Adrenal gland (tissue), 12 donors: Measurements from ENCODE around the gene WNT5B. TPM values are rescaled to one million over a fixed set of nuclear protein-coding genes. Genes with fewer than 3 reads are reported as not detected.

Source experiments
- DNase-seq, 7 donors: peaks; one replicate each; pipeline ENCODE4 v3.0.0-alpha.2; 2019 to 2020
- H3K27ac ChIP-seq, 5 donors: fragments of 200-600 bp; sonication (generic) in 4 of 5; 1 replicate in 3 of 5; 2 replicates in 2 of 5; pipeline versions ENCODE4 v1.5.1 to v1.8.0; 2016 to 2020; ENCODE audit warnings: mild to moderate bottlenecking in 1 of 5
- H3K27me3 ChIP-seq: fragments of 200-600 bp; 2 replicates; pipeline ENCODE4 v1.8.0; 2021
- H3K36me3 ChIP-seq, 2 donors: fragments of 200-600 bp; replicated peaks in 1 of 2; 1 replicate in 1 of 2; 2 replicates in 1 of 2; pipeline versions ENCODE4 v1.5.1 to v1.8.0; 2018 to 2022
- H3K4me1 ChIP-seq, 2 donors: fragments of 200-600 bp; replicated peaks in 1 of 2; 1 replicate in 1 of 2; 2 replicates in 1 of 2; pipeline versions ENCODE4 v1.5.1 to v1.8.0; 2018 to 2021
- H3K4me3 ChIP-seq, 4 donors: fragments of 200-600 bp; sonication (generic) in 3 of 4; one replicate each; pipeline ENCODE4 v1.5.1; 2016 to 2018
- H3K9me3 ChIP-seq, 3 donors: fragments of 200-600 bp; sonication (generic) in 1 of 3; replicated peaks in 1 of 3; 1 replicate in 2 of 3; 2 replicates in 1 of 3; pipeline versions ENCODE4 v1.5.1 to v1.8.0; 2016 to 2021
- CTCF ChIP-seq, 6 experiments: fragments of 450-650 bp in 4 of 6; fragments of 200-600 bp in 2 of 6; sonication (generic) in 1 of 6; IDR thresholded peaks; 1 replicate in 5 of 6; 2 replicates in 1 of 6; pipeline versions ENCODE4 v1.5.1 to v1.8.0; 2016 to 2021; ENCODE audit warnings: antibody characterized with exemption in 6 of 6, mild to moderate bottlenecking in 2 of 6, moderate library complexity in 1 of 6
- POLR2A ChIP-seq, 2 donors: fragments of 450-650 bp; IDR thresholded peaks; one replicate each; pipeline ENCODE4 v1.6.1; 2017; ENCODE audit warnings: antibody characterized with exemption in 2 of 2, mild to moderate bottlenecking in 2 of 2, moderate library complexity in 1 of 2
- WGBS, 4 donors: extraction: QIAGEN DNeasy Blood & Tissue Kit in 2 of 4; methylation state at CpG; one replicate each; pipeline versions ENCODE4 v1.1.5 to v1.1.7; 2013 to 2017; 5-methylcytosine and 5-hydroxymethylcytosine counted together
- intact Hi-C, 2 donors: fragments of 100-400 bp; cut with DNase I; formaldehyde crosslinking; loops; one replicate each; pipeline versions ENCODE4 v1.14.1 to v1.15.0; 2022 to 2023
- polyA plus RNA-seq, 3 donors: library from polyadenylated mRNA; stranded (reverse); fragments of 200-250 nt in 2 of 3; fragments of 350-450 nt in 1 of 3; fragmentation: Illumina TruSeq in 1 of 3; extraction: RNeasy Lipid Tissue Mini Kit (QIAGEN cat#74804) in 1 of 3; gene quantifications; one replicate each; pipeline ENCODE4 v1.2.3, GENCODE V29; 2013 to 2014
- total RNA-seq, 9 donors: library from RNA; depleted of rRNA in 4 of 9; stranded (reverse); fragments of >200 nt in 4 of 9; fragments of 120-200 nt in 1 of 9; fragmentation: NEBNext Ultra II Directional in 1 of 9; extraction: Animal tissue kit (Norgen Biotek cat#: 25700) in 1 of 9; gene quantifications; one replicate each; pipeline versions ENCODE4 v1.1.0 to v1.2.4, GENCODE V29; 2013 to 2023
- donor health status: healthy with polysubstance abuse.
- donor health status: Bipolar disorder and iron deficiency.
- donor health status: DM: yes; HTN: yes; CAD: no.
- donor health status: DM: no; HTN: no; CAD: no.
- donor health status: DM: no; HTN: no; CAD: no.
- donor health status: DM: yes; HTN: yes; CAD: no.

Gene WNT5B
- total and polyA plus RNA-seq, 12 donors = 0.44 to 11.1 (median 1.6) TPM

- H3K4me3 ChIP-seq = no peak overlapping the region
- H3K9me3 ChIP-seq = no peaks in the 10 kb centered on the region
- peaks cover 26 to 48% of the 10 kb centered on the region in 2 donors for H3K4me1 ChIP-seq
- H3K27ac ChIP-seq = peak overlapping the region in 1 of 5 donors; percentile 23
- no peak for DNase-seq
- intact Hi-C loops = loop anchor here (10.0 kb wide), 2 partner anchors 473 to 1023 kb away; no protein-coding TSS in a partner anchor
- H3K27me3 ChIP-seq = no peaks in the 10 kb centered on the region
- TF ChIP-seq POLR2A (IDR thresholded peaks at IDR 0.05) (no peak), CTCF (IDR thresholded peaks at IDR 0.05) (no peak)
- no peaks in the 10 kb centered on the region for H3K36me3 ChIP-seq
- 41 to 48% (median 46%) methylated on average over 5 of the region's 5 CpGs for WGBS, 4 donors
Measured at GRCh38 chr12:1587927-1588574, 41.0 kb upstream of the WNT5B start.

- intact Hi-C loops = loop anchor here (10.0 kb wide), 2 partner anchors 474 to 1024 kb away; no protein-coding TSS in a partner anchor
- peaks cover 31 to 51% of the 10 kb centered on the region in 2 donors for H3K4me1 ChIP-seq
- no peak overlapping the region for H3K4me3 ChIP-seq
- H3K36me3 ChIP-seq = no peaks in the 10 kb centered on the region
- peak overlapping the region in 1 of 5 donors; percentile 23 for H3K27ac ChIP-seq
- H3K9me3 ChIP-seq = no peaks in the 10 kb centered on the region
- WGBS, 4 donors = 80 to 86% (median 81%) methylated on average over 3 of the region's 3 CpGs
- TF ChIP-seq CTCF (IDR thresholded peaks at IDR 0.05) (no peak), POLR2A (IDR thresholded peaks at IDR 0.05) (no peak)
- DNase-seq = no peak
- no peaks in the 10 kb centered on the region for H3K27me3 ChIP-seq
Measured at GRCh38 chr12:1588575-1588947, 40.5 kb upstream of the WNT5B start.

- peak in 3 of 7 donors; percentile 23 to 45 (median 24) for DNase-seq
- no peak for TF ChIP-seq POLR2A (IDR thresholded peaks at IDR 0.05)
- no peak for TF ChIP-seq CTCF (IDR thresholded peaks at IDR 0.05)
- 24 to 39% (median 27%) methylated on average over 12 of the region's 12 CpGs for WGBS, 4 donors
- Histone ChIP-seq H3K9me3 (no peaks in the 10 kb centered on the region), H3K27ac (peak overlapping the region in 2 of 5 donors; percentile 58 to 74), H3K4me3 (peak overlapping the region in 1 of 4 donors; percentile 41), H3K27me3 (no peaks in the 10 kb centered on the region), H3K36me3 (no peaks in the 10 kb centered on the region), H3K4me1 (peaks cover 35 to 57% of the 10 kb centered on the region in 2 donors)
- intact Hi-C loops = no loop called here
Measured at GRCh38 chr12:1590221-1590979, 38.6 kb upstream of the WNT5B start.

GRCh38 chr12:1591034-1591433 is 38.0 kb upstream of the WNT5B start:
- Histone ChIP-seq H3K27me3 (no peaks in the 10 kb centered on the region), H3K4me1 (peaks cover 36 to 62% of the 10 kb centered on the region in 2 donors), H3K4me3 (peak overlapping the region in 1 of 4 donors; percentile 41), H3K27ac (peak overlapping the region in 2 of 5 donors; percentile 58 to 74), H3K9me3 (no peaks in the 10 kb centered on the region), H3K36me3 (no peaks in the 10 kb centered on the region)
- intact Hi-C loops = no loop called here
- DNase-seq = no peak
- TF ChIP-seq CTCF (IDR thresholded peaks at IDR 0.05) = no peak
- TF ChIP-seq POLR2A (IDR thresholded peaks at IDR 0.05) = no peak
- 17 to 25% (median 21%) methylated on average over 3 of the region's 3 CpGs for WGBS, 4 donors
